GM18867 (cell line): ENCODE results near the gene ARPC5.
"Not testable (repeated sequence)": the region's sequence is repeated elsewhere in the genome, so short reads cannot be mapped to it uniquely, and the experiment has no call there.

ENCODE experiments used
- ATAC-seq: cut with Tn5 transposase; IDR thresholded peaks from one replicate; pipeline ENCODE4 v1.9.1; 2021; ENCODE audit warnings: mild to moderate bottlenecking, moderate library complexity; ENCODE audit not compliant: unreplicated experiment

Gene ARPC5

GRCh38 chr1:183612975-183613374 is 22.6 kb downstream of the ARPC5 start:
- not testable (repeated sequence) for ATAC-seq

GRCh38 chr1:183612407-183612806 is 23.2 kb downstream of the ARPC5 start:
- no peak for ATAC-seq

GRCh38 chr1:183611021-183611420 is 24.6 kb downstream of the ARPC5 start:
- no peak for ATAC-seq

GRCh38 chr1:183609759-183610452 is 25.7 kb downstream of the ARPC5 start:
- no peak for ATAC-seq

GRCh38 chr1:183609313-183609712 is 26.3 kb downstream of the ARPC5 start:
- peak; percentile 51 for ATAC-seq

GRCh38 chr1:183607322-183607980 is 28.1 kb downstream of the ARPC5 start:
- no peak for ATAC-seq

- ATAC-seq: no peak
Observed at GRCh38 chr1:183605904-183606303, 29.7 kb downstream of the ARPC5 start.

- peak; percentile 15 for ATAC-seq
Observed at GRCh38 chr1:183604815-183605214, 30.8 kb downstream of the ARPC5 start.

GRCh38 chr1:183604038-183604808 is 31.4 kb downstream of the ARPC5 start:
- ATAC-seq: peak; percentile 41

- no peak for ATAC-seq
Observed at GRCh38 chr1:183602510-183602909, 33.1 kb downstream of the ARPC5 start.

GRCh38 chr1:183600634-183601033 is 34.9 kb downstream of the ARPC5 start:
- ATAC-seq: no peak

- ATAC-seq: no peak
Observed at GRCh38 chr1:183600136-183600535, 35.4 kb downstream of the ARPC5 start.

GRCh38 chr1:183598386-183598785 is 37.2 kb downstream of the ARPC5 start:
- ATAC-seq: peak; percentile 66

- no peak for ATAC-seq
Observed at GRCh38 chr1:183597656-183598347, 37.8 kb downstream of the ARPC5 start.

GRCh38 chr1:183596500-183596899 is 39.1 kb downstream of the ARPC5 start:
- no peak for ATAC-seq

GRCh38 chr1:183595537-183595936 is 40.0 kb downstream of the ARPC5 start:
- no peak for ATAC-seq

- peak; percentile 54 for ATAC-seq
Observed at GRCh38 chr1:183593356-183593755, 42.2 kb downstream of the ARPC5 start.

- no peak for ATAC-seq
Observed at GRCh38 chr1:183592733-183593132, 42.9 kb downstream of the ARPC5 start.

- ATAC-seq: peak; percentile 81
Observed at GRCh38 chr1:183590244-183591191, 45.1 kb downstream of the ARPC5 start, which contains the start of gene NCF2. Gene NCF2, minus strand, starts transcription at chr1:183590459. Its CDS starts 130 bp downstream, at chr1:183590329.

- ATAC-seq: peak; percentile 17
Observed at GRCh38 chr1:183589874-183590243, 45.7 kb downstream of the ARPC5 start.
